Endothelial cell of umbilical vein (primary cell): ENCODE results near the gene TOPORS. TPM values are rescaled to one million over a fixed set of nuclear protein-coding genes. Genes with fewer than 3 reads are reported as not detected.
"Not testable (repeated sequence)": the region's sequence is repeated elsewhere in the genome, so short reads cannot be mapped to it uniquely, and the experiment has no call there.

Experiments used
- Bru-seq: library from RNA; stranded (reverse); fragments of 400-500 nt; gene quantifications from one replicate; lab custom pipeline; 2021; lab: Mats Ljungman, UMichigan
- BruChase-seq, 2 experiments: library from RNA; stranded (reverse); fragments of 400-500 nt; gene quantifications; one replicate each; lab custom pipeline; 2021; lab: Mats Ljungman, UMichigan
- BruUV-seq: library from RNA; stranded (reverse); fragments of 400-500 nt; replicated peaks from 2 replicates; lab custom pipeline; 2021; lab: Mats Ljungman, UMichigan
- CTCF ChIA-PET: fragments of 300-600, 350-600 bp; sonication (Branson Sonifier 250); formaldehyde crosslinking; loops from one replicate; lab custom pipeline; 2021; ENCODE audit warnings: antibody characterized with exemption, inconsistent platforms; lab: Charles Lee
- POLR2A ChIA-PET: fragments of 300-600, 350-600 bp; sonication (Branson Sonifier 250); formaldehyde crosslinking; loops from one replicate; lab custom pipeline; 2021; ENCODE audit warnings: antibody characterized with exemption, inconsistent platforms; lab: Charles Lee
- DNase-seq: peaks from one replicate; pipeline ENCODE4 v3.0.0-alpha.2; 2011; ENCODE audit warnings: low read depth, low spot score
- FAIRE-seq: peaks from 2 replicates; lab custom pipeline; 2011; peaks lifted over from hg19 to GRCh38; lab: Jason Lieb, UNC
- H2AFZ ChIP-seq: 2 replicates; pipeline ENCODE4 v1.6.0; 2012; ENCODE audit warnings: low read depth, low read length, control low read depth, inconsistent platforms
- H3K27ac ChIP-seq: 2 replicates; pipeline ENCODE4 v1.5.1; 2011; ENCODE audit warnings: low read depth, mild to moderate bottlenecking, control low read depth, low read length, moderate library complexity; ENCODE audit not compliant: insufficient read depth
- H3K27me3 ChIP-seq, 2 experiments: 2 replicates each; pipeline versions ENCODE4 v1.6.0 to v1.6.1; 2011; ENCODE audit warnings: low read length in 2 of 2, mixed read lengths in 1 of 2; ENCODE audit not compliant: control insufficient read depth in 2 of 2, insufficient read depth in 2 of 2
- H3K36me3 ChIP-seq, 2 experiments: 2 replicates in 1 of 2; 3 replicates in 1 of 2; pipeline ENCODE4 v1.5.1; 2011; ENCODE audit warnings: low read length in 2 of 2, mild to moderate bottlenecking in 1 of 2, moderate library complexity in 1 of 2; ENCODE audit not compliant: control insufficient read depth in 2 of 2, insufficient read depth in 2 of 2; ENCODE audit errors: extremely low read depth in 1 of 2
- H3K4me1 ChIP-seq: 3 replicates; pipeline ENCODE4 v1.5.1; 2011; ENCODE audit warnings: mild to moderate bottlenecking, low read length; ENCODE audit not compliant: control insufficient read depth, insufficient read depth; ENCODE audit errors: extremely low read depth
- H3K4me2 ChIP-seq: 2 replicates; pipeline ENCODE4 v1.6.1; 2011; ENCODE audit warnings: low read length, control low read depth, mixed read lengths; ENCODE audit not compliant: insufficient read depth
- H3K4me3 ChIP-seq, 3 experiments: fragments of 200-600 bp in 1 of 3; sonication (generic), shearing (Covaris generic) in 1 of 3; replicated peaks in 1 of 3; 2 replicates each; pipeline ENCODE4 v1.5.1; 2011 to 2016; ENCODE audit warnings: control low read depth in 3 of 3, low read length in 3 of 3, mild to moderate bottlenecking in 2 of 3, inconsistent platforms in 1 of 3, low read depth in 1 of 3, moderate library complexity in 1 of 3; ENCODE audit not compliant: insufficient read depth in 1 of 3
- H3K79me2 ChIP-seq: 2 replicates; pipeline ENCODE4 v1.6.0; 2012; ENCODE audit warnings: low read length, inconsistent platforms; ENCODE audit not compliant: control insufficient read depth, insufficient read depth
- H3K9ac ChIP-seq: replicated peaks from 2 replicates; pipeline ENCODE3; 2011; ENCODE audit warnings: low read length, control low read depth; ENCODE audit not compliant: insufficient read depth; ENCODE audit errors: extremely low read depth
- H3K9me1 ChIP-seq: replicated peaks from 3 replicates; pipeline ENCODE4 v1.6.0; 2011; ENCODE audit warnings: mild to moderate bottlenecking, low read length; ENCODE audit not compliant: control insufficient read depth, insufficient read depth; ENCODE audit errors: extremely low read depth
- H3K9me3 ChIP-seq: replicated peaks from 2 replicates; pipeline ENCODE4 v1.5.1; 2012; ENCODE audit warnings: low read length, inconsistent platforms; ENCODE audit not compliant: control insufficient read depth, insufficient read depth
- H4K20me1 ChIP-seq: replicated peaks from 2 replicates; pipeline ENCODE3; 2011; ENCODE audit warnings: mild to moderate bottlenecking, low read length; ENCODE audit not compliant: control insufficient read depth, insufficient read depth; ENCODE audit errors: extremely low read depth
- EZH2 ChIP-seq: IDR thresholded peaks from 2 replicates; pipeline ENCODE4 v1.6.1; 2012; ENCODE audit warnings: borderline replicate concordance, low read depth, mild to moderate bottlenecking, moderate library complexity, low read length, inconsistent platforms; ENCODE audit not compliant: severe bottlenecking
- FOS ChIP-seq: IDR thresholded peaks from 2 replicates; pipeline ENCODE4 v1.6.1; 2011; ENCODE audit warnings: mild to moderate bottlenecking, low read length, moderate library complexity, borderline replicate concordance; ENCODE audit not compliant: insufficient read depth
- GATA2 ChIP-seq: IDR thresholded peaks from 2 replicates; pipeline ENCODE4 v1.7.0; 2011; ENCODE audit warnings: low read depth, mild to moderate bottlenecking, moderate library complexity, mixed read lengths, low read length; ENCODE audit not compliant: insufficient read length, insufficient read depth
- JUN ChIP-seq: IDR thresholded peaks from 2 replicates; pipeline ENCODE4 v1.6.1; 2011; ENCODE audit warnings: borderline replicate concordance, low read depth; ENCODE audit not compliant: insufficient read length, insufficient read depth
- POLR2A ChIP-seq: IDR thresholded peaks from 2 replicates; pipeline ENCODE4 v1.6.1; 2012; ENCODE audit warnings: low read depth, mild to moderate bottlenecking, control low read depth, low read length
- POLR2AphosphoS5 ChIP-seq: IDR thresholded peaks from 2 replicates; pipeline ENCODE4 v1.6.1; 2012; ENCODE audit warnings: low read depth, mild to moderate bottlenecking, control low read depth, low read length, moderate library complexity; ENCODE audit not compliant: insufficient read depth
- dilution Hi-C: fragments of 300-500 bp; cut with MboI; formaldehyde crosslinking; loops from one replicate; pipeline ENCODE4 v1.15.0; 2019; ENCODE audit warnings: low sequenced_read_pairs; ENCODE audit not compliant: extremely low pct_ligation_motif_present
- intact Hi-C: fragments of 100-400 bp; cut with micrococcal nuclease; formaldehyde crosslinking; loops from one replicate; pipeline ENCODE4 v1.10.0; 2022
- long read RNA-seq: library from polyadenylated mRNA; stranded (forward); transcript quantifications from one replicate; pipeline ENCODE4 v2.0.0, GENCODE V29; 2021
- polyA minus RNA-seq, 3 experiments: library from RNA; depleted of rRNA, polyadenylated mRNA; stranded (reverse); fragments of >200 nt; gene quantifications; 1 replicate in 1 of 3; 2 replicates in 2 of 3; pipeline ENCODE4 v1.2.3, GENCODE V29; 2011
- polyA plus RNA-seq, 4 experiments: library from polyadenylated mRNA; depleted of rRNA in 3 of 4; stranded (reverse) in 3 of 4; unstranded in 1 of 4; fragments of >200 nt; gene quantifications; 2 replicates each; pipeline versions ENCODE4 v1.2.1 to v1.2.3, GENCODE V29; 2011 to 2012; ENCODE audit warnings: missing spikeins in 1 of 4
- total RNA-seq: library from RNA; stranded (reverse); gene quantifications from 2 replicates; pipeline ENCODE4 v1.2.3, GENCODE V29; 2021
- TF ChIP-seq, protein P1 (sequence below): IDR thresholded peaks from 2 replicates; pipeline ENCODE4 v1.6.1; 2011; ENCODE audit not compliant: insufficient read depth, insufficient read length
- TF ChIP-seq, protein P2 (sequence below), 2 donors: IDR thresholded peaks; 1 replicate in 1 of 2; 2 replicates in 1 of 2; pipeline ENCODE4 v1.5.1; 2011; ENCODE audit warnings: low read length in 2 of 2, mild to moderate bottlenecking in 2 of 2, moderate library complexity in 2 of 2, control low read depth in 1 of 2, inconsistent platforms in 1 of 2, low read depth in 1 of 2; ENCODE audit not compliant: insufficient read depth in 1 of 2; ENCODE audit errors: extremely low read depth in 1 of 2

TOPORS gene
- total RNA-seq (16.2 and 16.8 TPM in 2 replicates), polyA plus RNA-seq (4.8 and 6.1 TPM in 2 replicates), polyA minus RNA-seq (23.7 and 25.4 TPM in 2 replicates), Bru-seq, nascent RNA (percentile 91 among the genes with signal in this experiment), BruChase-seq, experiment 1, labeled RNA remaining after a 6-hour chase (percentile 77 among the genes with signal in this experiment), BruChase-seq, experiment 2, labeled RNA remaining after a 2-hour chase (percentile 91 among the genes with signal in this experiment)
- polyA plus RNA-seq (2011; cell fraction: cytosol; rRNA removed), result 6.5 and 7.2 TPM in 2 replicates
- polyA plus RNA-seq (2011; cell fraction: nucleus; rRNA removed), result 13.3 and 17.6 TPM in 2 replicates
- 14.6 and 16.9 TPM in 2 replicates for polyA plus RNA-seq (2012)
- polyA minus RNA-seq (2011; cell fraction: cytosol; rRNA and poly(A)+ RNA removed), result 11.6 TPM
- 25.2 and 40.3 TPM in 2 replicates for polyA minus RNA-seq (2011; cell fraction: nucleus; rRNA and poly(A)+ RNA removed)
- long read RNA-seq, full-length matches to known transcripts, result 31 of 41 reads
- long read RNA-seq, partial matches to known transcripts, result 4 of 41 reads
- long read RNA-seq, other reads (novel, unspliced or antisense), result 6 of 41 reads

DNA sequence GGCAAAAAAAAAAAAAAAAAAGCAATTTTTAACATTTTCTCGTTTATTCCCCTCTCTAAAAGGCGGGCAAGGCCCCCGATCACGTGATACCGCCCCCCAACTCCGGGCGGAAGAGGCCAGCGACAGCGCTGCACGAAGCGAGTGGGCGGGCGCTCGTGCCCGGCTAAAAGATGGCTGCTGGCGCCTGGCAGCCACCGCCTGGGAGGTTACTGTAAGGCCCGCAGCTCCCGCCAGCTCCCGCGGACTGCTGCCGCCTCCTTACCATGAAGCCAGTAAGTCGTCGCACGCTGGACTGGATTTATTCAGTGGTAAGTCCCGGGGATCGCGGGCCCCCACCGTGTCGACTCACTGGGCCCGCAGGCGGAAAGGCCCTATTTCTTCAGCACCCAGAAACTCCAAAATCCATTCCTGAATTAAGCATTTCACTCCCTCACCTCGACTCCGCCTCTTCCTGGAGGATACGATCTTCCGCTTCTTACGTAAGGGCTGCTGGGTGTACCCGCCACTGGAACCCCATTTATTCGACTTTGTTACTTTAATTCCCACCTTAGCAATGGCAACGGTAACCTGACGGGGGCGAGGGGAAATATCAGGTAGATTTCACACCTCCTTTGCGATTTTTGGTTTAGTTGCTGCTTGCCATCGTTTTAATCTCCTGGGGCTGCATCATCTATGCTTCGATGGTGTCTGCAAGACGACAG lies at the start of gene TOPORS, which contains the start of gene SMIM27:
Gene TOPORS, minus strand, starts transcription at position 415 of the 701 bp plus-strand sequence. Its CDS starts 150 bp downstream, at position 265.
Gene SMIM27, plus strand, starts transcription at position 156 of the 701 bp plus-strand sequence. Its CDS starts 108 bp downstream, at position 264.
- peak; percentile 83 for FAIRE-seq
- DNase-seq, result peak; percentile 92
- TF ChIP-seq EZH2 (no peak), POLR2AphosphoS5 (peak; percentile 80), GATA2 (no peak), POLR2A (peak; percentile 88), FOS (no peak), JUN (no peak)
- TF ChIP-seq, protein P1, sequence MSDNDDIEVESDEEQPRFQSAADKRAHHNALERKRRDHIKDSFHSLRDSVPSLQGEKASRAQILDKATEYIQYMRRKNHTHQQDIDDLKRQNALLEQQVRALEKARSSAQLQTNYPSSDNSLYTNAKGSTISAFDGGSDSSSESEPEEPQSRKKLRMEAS, result peak; percentile 26
- TF ChIP-seq, protein P2, sequence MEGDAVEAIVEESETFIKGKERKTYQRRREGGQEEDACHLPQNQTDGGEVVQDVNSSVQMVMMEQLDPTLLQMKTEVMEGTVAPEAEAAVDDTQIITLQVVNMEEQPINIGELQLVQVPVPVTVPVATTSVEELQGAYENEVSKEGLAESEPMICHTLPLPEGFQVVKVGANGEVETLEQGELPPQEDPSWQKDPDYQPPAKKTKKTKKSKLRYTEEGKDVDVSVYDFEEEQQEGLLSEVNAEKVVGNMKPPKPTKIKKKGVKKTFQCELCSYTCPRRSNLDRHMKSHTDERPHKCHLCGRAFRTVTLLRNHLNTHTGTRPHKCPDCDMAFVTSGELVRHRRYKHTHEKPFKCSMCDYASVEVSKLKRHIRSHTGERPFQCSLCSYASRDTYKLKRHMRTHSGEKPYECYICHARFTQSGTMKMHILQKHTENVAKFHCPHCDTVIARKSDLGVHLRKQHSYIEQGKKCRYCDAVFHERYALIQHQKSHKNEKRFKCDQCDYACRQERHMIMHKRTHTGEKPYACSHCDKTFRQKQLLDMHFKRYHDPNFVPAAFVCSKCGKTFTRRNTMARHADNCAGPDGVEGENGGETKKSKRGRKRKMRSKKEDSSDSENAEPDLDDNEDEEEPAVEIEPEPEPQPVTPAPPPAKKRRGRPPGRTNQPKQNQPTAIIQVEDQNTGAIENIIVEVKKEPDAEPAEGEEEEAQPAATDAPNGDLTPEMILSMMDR (IDR thresholded peaks at IDR 0.05; ENCODE audit: extremely low read depth in 1 of 2, insufficient read depth in 1 of 2, low read depth in 1 of 2, low read length in 2 of 2), result no peak
- TSS peak; percentile 66 for BruUV-seq
- dilution Hi-C loops, result loop anchor here (25.0 kb wide), 1 partner anchor 165 kb away; the partner anchor contains the start of gene ACO1
- H3K9me1 ChIP-seq, result no peaks in the 10 kb centered on the region
- POLR2A ChIA-PET, result interaction anchor here (0.7 kb wide), 2 partner anchors 66 to 473 kb away, joined by 3 to 9 read pairs; partner anchors contain the start of gene DNAJA1
- peak within 1 kb of the TSS; percentile 92 for H3K27ac ChIP-seq
- peaks cover 17% of the 10 kb centered on the region for H3K4me1 ChIP-seq
- CTCF ChIA-PET, result interaction anchor here (0.9 to 2.7 kb wide), 9 partner anchors 20 to 174 kb away, joined by 3 to 28 read pairs (median 4); partner anchors contain the start of gene ACO1
- no peaks in the 10 kb centered on the region for H3K27me3 ChIP-seq
- no peaks in the 10 kb centered on the region for H3K9me3 ChIP-seq
- H2AFZ ChIP-seq, result peak within 1 kb of the TSS; percentile 84
- peak within 1 kb of the TSS; percentile 71 to 88 (median 77) for H3K4me3 ChIP-seq
- peaks cover 45% of the 10 kb centered on the region for H3K79me2 ChIP-seq
- intact Hi-C loops, result loop anchor here (1.0 kb wide), 4 partner anchors 20 to 173 kb away; no protein-coding TSS in a partner anchor
- H4K20me1 ChIP-seq, result no peaks in the 10 kb centered on the region
- H3K9ac ChIP-seq, result peak within 1 kb of the TSS; percentile 94
- H3K36me3 ChIP-seq, result no peaks in the 10 kb centered on the region
- H3K4me2 ChIP-seq, result peak within 1 kb of the TSS; percentile 92

DNA sequence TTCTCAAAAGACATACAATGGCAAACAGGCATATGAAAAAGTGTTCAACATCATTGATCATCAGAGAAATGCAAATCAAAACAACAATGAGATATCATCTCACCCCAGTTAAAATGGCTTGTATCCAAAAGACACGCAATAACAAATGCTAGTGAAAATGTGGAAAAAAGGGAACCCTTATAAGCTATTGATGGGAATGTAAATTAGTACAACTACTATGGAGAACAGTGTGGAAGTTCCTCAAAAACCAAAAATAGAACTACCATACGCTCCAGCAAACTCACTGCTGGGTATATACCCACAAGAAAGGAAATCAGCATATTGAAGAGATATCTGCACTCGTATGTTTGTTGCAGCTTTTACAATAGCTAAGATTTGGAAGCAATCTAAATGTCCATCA lies 46.6 kb upstream of the TOPORS start:
- CTCF ChIA-PET, result interaction anchor here (0.6 to 1.3 kb wide), 3 partner anchors 10 to 401 kb away, joined by 3 to 4 read pairs (median 3); no protein-coding TSS in a partner anchor
- H3K4me1 ChIP-seq, H3K9me1 ChIP-seq, H3K27ac ChIP-seq, H3K79me2 ChIP-seq, H3K36me3 ChIP-seq, H3K4me2 ChIP-seq, dilution Hi-C loops, POLR2A ChIA-PET, intact Hi-C loops, H3K9me3 ChIP-seq, H3K9ac ChIP-seq, H2AFZ ChIP-seq, BruUV-seq, DNase-seq, H4K20me1 ChIP-seq, H3K27me3 ChIP-seq, FAIRE-seq, H3K4me3 ChIP-seq: not testable (repeated sequence)
